SKM-1 (cell line): ENCODE data around the gene SH3GL2.
"Not testable (repeated sequence)": the region's sequence is repeated elsewhere in the genome, so short reads cannot be mapped to it uniquely, and the experiment has no call there.

ENCODE experiments used
- DNase-seq: peaks from one replicate; lab custom pipeline; 2025; ENCODE audit not compliant: unreplicated experiment; lab: John Stamatoyannopoulos, UW

Gene SH3GL2

DNA sequence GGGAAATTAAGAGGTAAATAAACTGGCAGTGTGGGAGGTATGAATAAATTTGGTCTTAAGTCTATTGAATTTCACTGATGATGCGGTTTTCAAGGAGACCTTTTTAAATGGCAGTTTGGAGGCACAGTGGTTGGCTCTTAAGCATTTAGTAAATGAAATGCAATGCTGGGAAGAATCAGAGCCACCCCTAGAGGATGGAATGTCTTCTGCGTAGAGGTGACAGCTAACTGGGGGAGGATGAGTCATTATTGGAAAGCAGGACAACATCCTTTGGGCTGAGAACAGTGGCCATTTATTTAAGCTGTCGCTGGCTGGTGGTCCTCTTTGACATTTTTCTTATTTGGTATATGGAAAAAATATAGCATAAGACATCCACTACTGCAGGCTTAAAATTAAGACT is 163.2 kb downstream of the SH3GL2 start:
- DNase-seq, result no peak

- no peak for DNase-seq
These were observed 165.9 kb downstream of the SH3GL2 start for GRCh38 chr9:17744786-17745185.

DNA sequence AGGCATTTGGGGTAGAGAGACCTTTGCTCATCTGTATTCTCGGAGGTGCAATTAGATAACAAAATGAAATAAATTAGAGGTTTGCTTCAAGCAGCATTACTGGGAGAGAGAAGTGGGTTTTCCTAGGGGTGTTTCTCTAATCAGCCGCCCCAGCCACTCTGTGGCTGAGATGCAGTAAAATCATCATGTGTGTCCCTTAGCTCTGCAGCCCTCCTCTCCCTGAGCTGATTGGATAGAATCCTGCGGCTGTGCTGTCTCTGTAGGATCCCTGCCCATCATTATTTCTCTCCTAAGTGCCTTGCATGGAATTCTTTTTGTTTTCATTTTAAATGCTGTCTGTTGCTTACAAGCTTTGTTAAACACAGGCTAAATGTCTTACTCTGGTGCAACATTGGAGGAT is 171.4 kb downstream of the SH3GL2 start:
- DNase-seq, result no peak

- DNase-seq, result no peak
These were observed 172.6 kb downstream of the SH3GL2 start for GRCh38 chr9:17751486-17751885.

DNA sequence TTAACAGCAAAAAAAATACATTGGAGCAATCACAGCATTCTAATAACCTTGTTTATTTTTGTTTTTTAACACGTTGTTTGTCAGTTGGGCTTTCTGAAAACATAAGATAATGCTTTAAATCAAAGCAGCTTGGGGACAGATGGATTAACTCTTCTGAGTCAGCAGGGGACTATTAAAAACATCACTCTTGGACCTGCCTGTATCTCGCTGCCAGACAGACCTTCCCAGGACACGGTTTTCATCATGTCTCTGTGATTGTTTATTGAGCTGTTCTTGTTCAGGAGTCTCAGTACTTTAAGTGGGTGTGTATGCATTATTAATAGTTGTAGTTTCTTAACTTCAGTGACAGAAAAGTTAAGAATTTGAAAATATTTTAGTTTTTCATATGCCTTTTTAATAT is 173.2 kb downstream of the SH3GL2 start:
- DNase-seq, result no peak

GRCh38 chr9:17757816-17758215 is 178.9 kb downstream of the SH3GL2 start:
- DNase-seq, result no peak

DNA sequence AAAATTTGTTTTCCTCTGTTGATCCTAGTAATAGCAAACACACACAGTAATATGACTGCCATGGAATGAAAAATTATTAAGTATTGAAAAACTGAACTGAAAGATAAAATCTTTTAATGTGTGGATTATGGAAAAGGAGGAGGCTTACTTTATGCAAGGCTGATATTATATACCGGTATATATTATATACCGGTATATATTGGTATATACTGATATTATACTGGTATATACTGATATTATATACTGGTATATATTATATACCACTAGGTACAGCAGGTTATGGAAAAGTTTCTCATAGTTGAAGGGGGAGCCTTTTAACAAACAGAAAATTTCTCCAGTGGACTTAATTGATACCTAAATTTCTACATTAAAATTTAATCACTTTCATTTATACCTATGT is 181.4 kb downstream of the SH3GL2 start:
- no peak for DNase-seq

DNA sequence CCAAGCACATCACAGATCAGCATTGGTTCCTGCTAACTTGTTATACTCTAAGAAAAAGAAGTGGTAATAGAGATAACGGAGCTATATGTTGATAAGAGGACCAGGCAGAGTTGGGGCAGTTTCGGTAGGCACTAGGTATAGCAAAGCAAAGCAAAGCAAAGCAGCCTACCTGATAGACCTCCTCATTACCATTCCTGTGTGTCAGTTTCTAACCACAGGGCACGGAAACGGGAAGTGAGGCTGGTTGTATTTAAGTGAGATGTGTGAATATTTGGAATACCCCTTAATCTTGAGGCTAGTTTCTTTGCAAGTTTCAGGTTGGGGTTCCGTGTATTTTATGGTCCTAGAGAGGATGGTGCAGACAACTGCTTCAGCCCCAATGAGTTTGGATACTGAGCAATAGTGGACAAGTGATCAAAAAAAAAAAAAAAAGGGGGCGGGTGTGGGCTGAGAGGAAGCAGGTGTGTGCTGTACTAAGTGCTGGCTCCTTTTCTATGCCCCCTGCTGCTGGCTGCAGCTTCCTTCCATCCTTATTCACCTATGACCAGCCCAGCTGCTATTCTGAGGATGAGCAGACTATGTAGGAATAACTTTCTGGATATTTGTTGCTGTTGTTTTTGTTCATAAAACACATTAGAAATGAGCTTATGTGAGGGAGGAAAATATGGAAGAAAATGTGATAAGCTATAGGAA is 183.3 kb downstream of the SH3GL2 start:
- DNase-seq, result no peak

DNA sequence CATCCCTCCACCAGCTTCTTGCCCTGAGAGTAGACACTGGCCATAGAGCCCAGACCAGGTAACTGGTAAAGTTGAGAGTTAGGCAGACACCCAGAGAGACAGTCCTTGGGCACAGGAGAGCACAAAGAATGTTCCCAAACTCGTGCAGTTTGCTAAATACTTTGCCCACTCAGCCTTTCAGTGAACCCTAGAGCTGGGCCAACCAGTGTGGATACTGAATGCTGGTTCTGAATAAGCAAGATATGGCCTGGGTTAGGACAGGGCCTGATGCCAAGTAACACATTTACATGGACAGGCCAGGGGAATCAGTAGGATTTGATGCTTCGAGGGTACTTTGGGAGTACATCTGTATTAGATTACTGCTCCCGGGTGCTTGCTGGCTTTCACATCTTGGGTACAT is 185.4 kb downstream of the SH3GL2 start:
- no peak for DNase-seq

DNA sequence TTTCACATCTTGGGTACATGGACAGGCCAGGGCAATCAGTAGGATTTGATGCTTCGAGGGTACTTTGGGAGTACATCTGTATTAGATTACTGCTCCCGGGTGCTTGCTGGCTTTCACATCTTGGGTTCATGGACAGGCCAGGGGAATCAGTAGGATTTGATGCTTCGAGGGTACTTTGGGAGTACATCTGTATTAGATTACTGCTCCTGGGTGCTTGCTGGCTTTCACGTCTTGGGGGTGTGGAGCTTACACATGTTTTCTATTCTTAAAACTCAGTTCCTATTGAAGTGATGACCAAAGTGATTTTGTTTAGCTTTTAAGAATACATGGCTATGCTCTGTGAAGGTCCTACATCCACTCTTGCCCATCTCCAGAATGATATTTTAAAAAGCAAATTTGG is 186.3 kb downstream of the SH3GL2 start:
- DNase-seq, result not testable (repeated sequence)

DNA sequence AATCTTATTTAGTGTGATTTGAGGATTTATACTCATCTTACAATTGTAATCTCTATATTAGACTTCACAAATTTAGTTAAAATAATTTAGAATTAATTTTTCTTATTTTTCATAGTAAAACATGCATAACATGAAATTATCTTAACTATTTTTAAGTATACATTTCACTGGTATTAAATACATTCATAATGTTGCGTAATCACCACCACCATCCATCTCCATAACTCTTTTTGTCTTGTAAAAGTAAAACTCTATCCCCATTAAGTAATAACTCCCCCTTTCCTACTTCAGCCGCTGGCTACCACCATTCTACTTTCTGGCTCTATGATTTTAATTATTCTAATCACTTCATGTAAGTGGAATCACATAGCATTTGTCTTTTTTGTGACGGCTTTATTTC is 193.4 kb downstream of the SH3GL2 start:
- DNase-seq, result no peak

DNA sequence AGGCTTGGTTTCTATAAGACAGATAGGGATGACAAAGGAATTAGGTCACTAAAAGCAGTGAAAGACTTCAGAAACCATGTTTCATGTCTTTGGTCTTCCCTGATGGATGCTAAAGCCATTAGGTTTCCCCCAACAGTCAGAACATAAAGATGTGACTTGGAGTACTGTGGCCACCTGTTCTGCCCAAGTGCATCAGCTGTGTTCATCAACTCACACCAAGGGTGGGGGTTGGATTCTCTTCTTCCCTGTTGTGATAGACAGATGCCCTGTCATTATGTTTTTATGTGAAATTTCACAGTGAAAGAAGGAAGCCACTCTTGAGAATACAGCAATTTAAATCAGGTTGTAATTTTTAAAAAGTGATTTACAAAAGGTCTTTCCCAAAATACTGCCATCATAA is 196.8 kb downstream of the SH3GL2 start:
- DNase-seq, result no peak

- DNase-seq, result no peak
These were observed 197.9 kb downstream of the SH3GL2 start for GRCh38 chr9:17776735-17777134.

DNA sequence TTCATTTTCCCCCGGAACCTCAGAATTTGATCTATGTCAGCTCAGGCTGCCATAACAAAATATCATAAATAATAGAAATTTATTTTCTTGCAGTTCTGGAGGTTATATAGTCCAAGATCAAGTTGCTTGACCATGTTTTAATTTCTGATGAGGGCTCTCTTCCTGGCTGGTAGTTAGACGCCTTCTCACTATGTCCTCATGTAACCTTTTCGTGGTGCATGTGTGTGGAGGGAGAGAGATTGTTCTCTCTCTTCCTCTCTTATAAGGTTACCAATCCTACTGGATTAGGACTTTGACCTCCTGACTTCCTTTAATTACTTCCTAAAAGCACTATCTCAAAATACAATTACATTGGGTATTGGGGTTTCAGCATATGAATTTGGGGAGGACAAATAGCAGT is 198.6 kb downstream of the SH3GL2 start:
- DNase-seq, result no peak

DNA sequence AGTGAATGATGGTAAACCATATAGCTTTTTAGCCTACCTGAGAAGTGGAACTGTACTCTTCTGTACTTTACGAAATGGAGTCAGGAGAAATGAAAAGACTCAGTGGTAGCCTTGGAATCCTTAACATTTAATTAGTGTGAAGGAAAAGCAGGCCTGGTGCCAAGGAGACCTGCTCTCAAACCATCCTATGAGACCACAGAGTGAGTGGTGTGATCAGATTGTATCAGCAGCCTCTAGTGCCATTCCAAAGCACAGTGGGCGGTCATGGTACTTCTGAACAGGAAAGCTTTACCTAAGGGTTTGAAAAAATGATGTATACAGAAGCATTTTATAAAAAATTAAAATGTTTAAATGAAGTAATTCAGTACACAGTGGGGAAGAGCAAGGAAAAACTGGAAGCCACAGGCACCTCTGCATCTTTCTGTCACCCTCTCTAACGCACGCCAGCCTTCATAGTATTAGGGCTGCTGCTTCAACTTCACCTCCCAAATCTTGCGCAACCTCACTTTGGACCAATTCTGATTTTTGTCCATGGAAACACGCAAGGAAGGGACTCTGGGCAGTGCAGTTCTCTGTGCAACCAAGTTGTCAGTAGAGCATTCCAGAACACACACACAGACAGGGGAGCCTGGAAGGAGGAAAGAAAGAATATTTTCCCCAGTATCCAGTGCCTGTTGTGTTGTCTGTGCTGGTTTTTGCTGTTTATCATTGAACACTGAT is 203.7 kb downstream of the SH3GL2 start:
- DNase-seq, result no peak

DNA sequence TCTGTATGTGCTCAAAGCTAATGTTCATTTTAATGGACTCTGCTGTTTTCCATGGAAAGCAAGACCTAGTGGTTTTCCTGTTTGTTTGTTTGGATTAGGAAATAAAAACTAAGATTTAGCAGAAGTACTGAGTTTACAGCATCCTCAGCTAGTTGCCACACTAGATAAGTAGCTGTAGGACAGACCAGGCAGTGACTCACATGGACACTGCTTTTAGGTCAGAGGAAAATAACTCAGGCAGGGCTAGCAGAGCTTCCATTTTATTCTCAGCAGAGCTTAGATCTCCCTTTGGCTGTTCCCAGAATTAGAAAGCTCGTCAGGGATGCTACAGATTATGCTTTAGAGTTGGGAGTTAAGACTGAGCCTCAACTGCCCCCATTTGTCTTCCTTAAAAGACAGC is 204.4 kb downstream of the SH3GL2 start:
- no peak for DNase-seq

- no peak for DNase-seq
These were observed 210.4 kb downstream of the SH3GL2 start for GRCh38 chr9:17789316-17789715.

- no peak for DNase-seq
These were observed 215.1 kb downstream of the SH3GL2 start for GRCh38 chr9:17793713-17794622.

GRCh38 chr9:17795744-17796143 is 216.9 kb downstream of the SH3GL2 start:
- DNase-seq, result no peak

- no peak for DNase-seq
These were observed 220.5 kb downstream of the SH3GL2 start for GRCh38 chr9:17799369-17799768.

GRCh38 chr9:17800418-17800817 is 221.6 kb downstream of the SH3GL2 start:
- DNase-seq, result no peak
